GM19328 (cell line): ENCODE measurements around the gene KCND3.
"Not testable (repeated sequence)": the region's sequence is repeated elsewhere in the genome, so short reads cannot be mapped to it uniquely, and the experiment has no call there.

Source experiments
- ATAC-seq: cut with Tn5 transposase; IDR thresholded peaks from one replicate; pipeline ENCODE4 v1.9.1; 2021; ENCODE audit warnings: mild to moderate bottlenecking, moderate library complexity; ENCODE audit not compliant: unreplicated experiment

KCND3 gene

GRCh38 chr1:111749628-111750027, 239.8 kb downstream of the KCND3 start:
- ATAC-seq: no peak

DNA sequence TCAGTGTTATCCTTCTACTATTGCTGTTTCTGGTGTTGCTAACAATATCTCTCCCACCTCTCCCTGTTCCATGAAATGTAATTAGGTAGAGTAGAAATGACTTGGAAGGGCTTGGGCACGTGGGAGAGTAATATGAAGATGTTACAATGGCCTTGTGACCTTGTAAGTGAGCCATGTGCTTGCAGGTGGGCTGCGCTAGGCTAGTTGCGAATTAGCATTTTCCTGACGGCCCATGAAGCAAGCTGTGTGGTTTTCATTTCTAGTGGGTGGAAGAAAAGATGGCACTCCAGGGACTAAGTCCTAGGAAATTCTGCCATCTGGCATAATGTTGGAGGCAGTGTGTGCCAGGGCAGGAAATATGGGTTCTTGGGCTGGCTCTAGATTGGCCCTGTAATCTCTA, 241.5 kb downstream of the KCND3 start:
- no peak for ATAC-seq

DNA sequence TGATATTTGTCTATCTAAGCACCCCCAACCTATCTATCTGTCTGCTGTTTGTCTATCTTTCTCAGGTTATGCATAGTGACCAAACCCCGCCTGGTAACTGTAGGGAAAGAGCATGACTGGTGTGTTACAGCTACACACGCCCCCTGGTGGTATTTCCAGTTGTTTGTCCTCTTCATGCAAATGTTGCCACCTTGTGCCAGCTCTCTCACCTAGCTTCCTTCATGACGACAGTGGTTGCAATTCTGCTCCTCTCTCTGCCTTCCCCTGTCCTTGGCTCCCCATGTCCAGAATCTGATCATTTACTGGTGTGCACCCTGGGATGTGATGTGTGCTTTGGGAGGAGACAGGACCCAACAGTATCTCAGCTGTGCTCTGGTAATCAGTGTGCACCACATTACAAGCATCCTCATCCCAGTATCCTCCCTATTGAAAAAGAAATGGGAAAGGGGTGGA, 242.2 kb downstream of the KCND3 start:
- no peak for ATAC-seq

- no peak for ATAC-seq
Measured at GRCh38 chr1:111746614-111746999, 242.9 kb downstream of the KCND3 start.

DNA sequence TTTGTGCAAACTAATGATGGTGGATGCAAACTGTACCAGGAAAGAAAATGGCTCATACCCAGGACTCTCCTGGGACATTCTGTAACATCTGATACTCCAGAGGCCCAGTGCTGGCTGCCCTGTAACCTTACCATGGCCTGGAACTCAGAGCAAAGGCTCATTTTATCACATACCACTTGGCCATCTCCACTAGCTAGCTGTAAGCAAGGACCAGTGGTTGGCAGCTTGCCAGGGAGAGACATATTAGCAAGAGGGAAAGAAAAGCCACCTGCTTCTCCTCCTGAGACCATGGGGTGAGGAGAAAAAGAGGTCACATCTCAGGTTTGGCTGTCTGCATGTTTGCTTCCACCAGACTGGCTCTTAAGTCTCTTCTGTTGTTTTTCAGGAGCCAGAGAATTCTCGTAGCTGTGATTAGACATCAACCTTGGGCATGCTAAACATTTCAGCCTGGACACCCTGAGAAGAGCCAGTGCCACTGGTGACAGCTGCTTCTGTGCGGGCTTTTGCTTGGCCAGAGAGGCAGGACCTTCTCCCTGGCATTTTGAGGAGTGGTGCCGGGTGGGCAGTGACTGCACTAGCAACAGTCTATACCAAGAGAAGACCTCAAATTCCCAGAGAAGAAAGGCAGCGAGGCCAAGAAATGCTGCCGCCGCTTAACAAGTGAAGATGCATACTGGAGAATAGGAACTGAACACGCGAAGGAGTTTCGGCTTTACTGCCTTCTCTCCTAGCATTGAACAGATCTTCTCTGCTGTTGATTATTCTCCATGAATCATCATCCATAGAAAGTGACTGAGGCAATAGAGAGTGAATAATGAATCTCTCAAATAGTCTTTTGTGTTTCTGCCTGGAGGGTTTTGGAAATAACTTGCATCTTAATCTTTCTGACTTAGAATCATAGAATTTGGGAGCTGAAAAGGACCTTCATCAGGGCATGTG, 243.5 kb downstream of the KCND3 start:
- no peak for ATAC-seq

- no peak for ATAC-seq
Measured at GRCh38 chr1:111743679-111744101, 245.8 kb downstream of the KCND3 start.

- no peak for ATAC-seq
Measured at GRCh38 chr1:111742938-111743549, 246.4 kb downstream of the KCND3 start.

GRCh38 chr1:111742292-111742691, 247.2 kb downstream of the KCND3 start:
- ATAC-seq: not testable (repeated sequence)

- ATAC-seq: no peak
Measured at GRCh38 chr1:111739925-111740765, 249.3 kb downstream of the KCND3 start.

DNA sequence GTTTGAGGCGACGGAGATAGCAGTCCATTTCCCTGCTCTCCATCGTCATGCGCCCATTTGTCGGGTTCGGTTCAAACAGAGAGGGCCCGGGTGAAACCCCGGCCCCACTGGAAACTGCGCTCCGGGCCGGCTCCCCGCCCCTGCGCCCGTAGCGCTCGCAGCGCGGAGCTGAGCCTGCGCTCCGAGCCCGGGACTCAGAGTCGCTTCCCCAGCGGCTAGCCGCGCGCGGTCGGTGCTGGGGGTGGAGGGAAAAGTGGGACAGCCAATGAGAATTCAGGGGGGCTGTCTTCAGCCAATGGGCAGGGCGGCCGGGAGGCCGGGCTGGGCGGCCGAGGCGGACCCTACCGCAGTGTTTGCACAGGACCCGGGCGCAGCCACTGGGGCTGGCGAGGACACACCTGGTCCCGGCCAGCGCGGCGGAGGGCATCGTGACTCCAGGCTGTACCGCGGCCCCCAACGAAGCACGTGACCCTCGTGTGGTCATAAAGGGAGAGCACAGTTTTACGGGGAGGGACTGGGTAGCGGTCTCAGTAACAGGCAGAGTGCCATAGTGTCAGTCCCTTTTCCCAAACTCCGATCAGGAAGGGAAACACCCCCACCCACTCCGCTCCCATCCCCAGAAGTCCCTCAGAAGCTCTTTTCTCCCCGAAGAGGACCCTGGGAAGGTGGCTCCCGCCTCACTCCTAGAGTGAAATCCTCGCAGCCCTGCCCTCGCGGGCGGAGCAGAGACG, 250.1 kb downstream of the KCND3 start, which contains the start of gene INKA2:
Gene INKA2 (minus strand): TSS at position 202 of the 731 bp plus-strand sequence. CDS start 153 bp downstream, at position 49.
- ATAC-seq: peak; percentile 86

DNA sequence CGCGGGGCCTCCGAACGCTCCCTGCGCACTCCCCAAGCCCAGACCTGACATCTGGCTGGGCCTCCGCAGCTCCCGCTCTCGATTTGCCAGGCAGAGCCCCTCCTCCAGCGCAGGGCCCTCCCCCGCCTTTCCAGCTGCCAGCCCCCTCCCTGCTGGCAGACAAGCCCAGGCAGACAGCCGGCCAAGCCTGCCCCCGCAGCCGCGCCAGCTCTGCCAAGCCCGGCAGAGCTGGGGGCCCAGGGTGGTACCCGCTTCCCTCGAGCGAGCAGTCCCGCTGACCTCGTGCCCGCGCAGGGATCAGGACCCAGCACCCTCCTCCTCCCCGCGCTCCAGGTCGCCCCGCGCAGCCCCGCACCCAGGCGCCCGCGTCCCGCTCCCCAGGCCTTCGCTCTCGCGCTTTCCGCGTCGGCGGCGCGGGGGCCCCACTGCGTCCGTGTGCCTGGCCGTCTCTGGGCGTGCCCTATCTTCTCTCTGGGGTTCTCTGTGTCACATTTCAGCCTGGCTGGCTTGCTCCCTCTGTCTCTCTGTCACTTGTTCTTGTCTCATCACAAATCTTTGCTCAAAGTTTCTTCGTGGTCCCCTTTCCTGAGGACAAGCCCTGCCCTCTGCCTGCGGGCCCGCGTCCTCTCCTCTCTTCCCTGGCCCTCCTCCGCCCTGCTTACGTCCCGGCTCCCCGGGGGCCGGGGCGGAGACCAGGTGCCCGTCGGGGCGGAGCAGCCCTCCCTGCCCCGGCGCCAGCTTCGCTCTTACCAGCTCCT, 250.9 kb downstream of the KCND3 start:
- peak; percentile 45 for ATAC-seq

DNA sequence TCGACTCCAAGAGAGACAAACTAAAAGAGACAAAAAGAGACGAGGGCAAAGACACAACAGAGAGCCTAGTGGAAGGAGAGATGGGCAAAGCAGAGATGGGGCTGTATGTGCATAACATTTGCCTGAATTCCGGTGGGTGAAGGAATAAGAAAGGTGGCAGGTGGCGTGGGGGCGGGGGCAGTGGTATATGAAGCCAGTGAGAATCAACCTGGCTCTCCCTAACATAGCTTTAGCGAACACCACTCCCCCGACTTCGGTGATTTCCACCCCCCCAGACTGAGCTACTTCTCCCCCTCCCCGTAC, 251.4 kb downstream of the KCND3 start:
- no peak for ATAC-seq

DNA sequence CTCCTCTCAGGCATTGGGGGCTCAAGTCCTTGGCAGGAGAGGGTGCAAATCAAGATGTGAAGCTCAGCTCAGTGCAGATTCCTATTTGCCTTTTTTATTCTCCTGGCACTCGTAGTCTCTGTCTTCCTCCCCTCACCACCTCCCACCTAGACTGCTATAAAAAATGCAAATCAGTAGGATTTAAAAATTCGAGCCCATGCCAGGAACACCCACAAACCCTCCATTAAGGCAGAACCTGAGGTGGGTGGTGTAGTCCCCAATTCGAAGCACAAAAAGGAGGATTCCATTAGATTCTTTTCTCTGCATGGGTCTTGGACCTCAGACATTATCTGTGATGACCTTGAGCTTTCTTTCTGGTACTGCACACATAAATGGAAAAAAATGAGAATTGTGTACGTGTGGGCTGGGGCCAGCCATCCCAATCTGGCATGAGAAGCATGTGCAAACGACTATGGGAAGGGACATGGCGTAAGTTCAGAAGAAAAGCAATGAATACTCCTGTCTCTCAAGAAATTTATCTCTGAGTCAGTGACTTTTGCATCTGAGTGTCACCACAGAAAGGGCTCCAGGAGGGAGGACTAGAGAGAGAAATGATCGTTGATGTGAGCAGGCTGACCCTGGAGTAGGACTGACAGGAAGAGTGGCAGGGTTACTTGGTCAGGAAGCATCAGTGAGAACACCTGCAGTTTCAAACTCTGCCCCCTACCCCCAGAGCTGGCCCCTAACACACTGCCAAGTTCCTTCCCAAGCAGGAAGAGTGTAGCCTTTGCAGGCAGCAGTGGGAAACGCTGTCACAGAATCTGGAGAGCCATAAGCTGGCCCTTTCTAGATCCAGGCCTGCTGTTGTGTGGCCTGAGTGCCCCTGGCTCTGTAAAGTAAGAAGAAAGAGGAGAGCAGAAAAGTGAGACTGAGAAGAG, 252.0 kb downstream of the KCND3 start:
- ATAC-seq: no peak

- no peak for ATAC-seq
Measured at GRCh38 chr1:111736548-111737215, 252.8 kb downstream of the KCND3 start.

DNA sequence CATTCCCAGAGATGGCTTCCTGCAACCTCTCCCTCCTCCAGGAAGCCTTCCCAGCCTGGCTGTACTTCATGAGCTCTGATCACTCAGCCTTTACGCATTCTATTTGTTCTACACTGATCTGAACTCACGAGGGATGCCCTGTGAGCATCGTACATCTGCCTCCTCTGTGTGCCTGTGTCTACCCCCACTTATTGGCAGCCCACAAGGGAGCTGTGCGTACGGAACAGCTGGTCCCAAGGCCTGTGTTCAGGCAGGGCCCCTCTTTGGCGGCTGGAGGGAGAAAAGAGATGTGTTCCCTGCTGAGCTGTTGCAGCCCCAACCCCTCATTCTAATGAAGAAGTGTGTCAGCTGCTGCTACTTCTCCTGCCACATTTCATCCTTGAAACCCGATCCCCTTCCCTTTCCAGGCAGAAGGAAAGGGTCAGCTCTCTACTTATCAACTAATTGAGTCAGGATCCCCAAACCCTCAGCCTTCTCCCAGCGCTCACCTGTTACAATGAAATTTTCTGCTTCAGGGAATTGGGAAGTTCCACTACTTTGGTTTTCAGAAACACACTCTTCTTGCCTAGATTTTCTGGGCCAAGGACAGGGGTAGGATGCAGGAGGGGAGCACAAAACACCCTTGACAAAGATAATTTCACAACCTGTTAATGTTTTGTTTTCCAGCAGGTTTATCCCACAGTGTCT, 253.5 kb downstream of the KCND3 start:
- ATAC-seq: no peak

GRCh38 chr1:111735321-111735720, 254.1 kb downstream of the KCND3 start:
- ATAC-seq: no peak

- no peak for ATAC-seq
Measured at GRCh38 chr1:111734856-111735255, 254.6 kb downstream of the KCND3 start.

DNA sequence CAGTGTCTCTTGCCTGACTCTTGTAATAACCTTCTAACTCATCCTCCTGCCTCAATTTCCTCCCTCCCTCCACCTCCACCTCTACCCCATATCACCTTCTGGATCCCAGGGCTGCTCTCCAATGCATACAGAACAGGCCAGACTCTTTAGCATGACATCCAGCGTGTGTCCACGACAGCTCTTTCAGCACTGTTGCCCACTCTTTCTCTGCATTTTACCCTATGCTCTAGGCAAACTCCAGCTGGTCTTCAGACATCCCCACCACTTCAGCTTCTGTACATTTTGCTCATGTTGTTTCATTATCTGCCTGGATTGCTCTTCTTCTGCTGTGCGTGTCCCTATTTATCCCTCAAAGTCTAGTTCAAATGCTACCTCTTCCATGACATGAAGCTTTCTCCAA, 255.0 kb downstream of the KCND3 start:
- no peak for ATAC-seq
